Measurements from ENCODE around the gene TMEM9.

DNA sequence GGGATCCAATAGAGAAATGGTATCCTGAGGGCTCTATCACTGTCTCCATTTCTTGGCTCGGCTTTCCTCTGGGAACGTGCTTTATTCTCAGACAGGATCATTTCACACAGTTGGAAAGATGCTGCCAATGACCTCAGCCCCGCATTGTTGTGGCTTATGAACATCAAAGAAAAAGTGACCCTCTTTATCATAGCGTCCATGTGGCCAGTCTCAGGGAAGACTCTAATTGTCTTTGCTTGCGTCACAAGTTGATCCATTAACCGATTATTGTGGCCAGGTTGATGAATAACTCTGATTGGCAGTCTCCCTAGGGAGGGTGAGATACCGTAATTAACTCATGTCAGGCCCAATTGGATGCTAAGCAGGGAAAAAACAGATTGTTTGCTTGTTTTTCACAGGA is 10.4 kb upstream of the TMEM9 start:
- no peak for TF ChIP-seq YY1 (IDR thresholded peaks at IDR 0.05; ENCODE audit: low read depth)
- no peak for TF ChIP-seq EP300 (IDR thresholded peaks at IDR 0.05; ENCODE audit: borderline replicate concordance)
- TF ChIP-seq, protein P1, sequence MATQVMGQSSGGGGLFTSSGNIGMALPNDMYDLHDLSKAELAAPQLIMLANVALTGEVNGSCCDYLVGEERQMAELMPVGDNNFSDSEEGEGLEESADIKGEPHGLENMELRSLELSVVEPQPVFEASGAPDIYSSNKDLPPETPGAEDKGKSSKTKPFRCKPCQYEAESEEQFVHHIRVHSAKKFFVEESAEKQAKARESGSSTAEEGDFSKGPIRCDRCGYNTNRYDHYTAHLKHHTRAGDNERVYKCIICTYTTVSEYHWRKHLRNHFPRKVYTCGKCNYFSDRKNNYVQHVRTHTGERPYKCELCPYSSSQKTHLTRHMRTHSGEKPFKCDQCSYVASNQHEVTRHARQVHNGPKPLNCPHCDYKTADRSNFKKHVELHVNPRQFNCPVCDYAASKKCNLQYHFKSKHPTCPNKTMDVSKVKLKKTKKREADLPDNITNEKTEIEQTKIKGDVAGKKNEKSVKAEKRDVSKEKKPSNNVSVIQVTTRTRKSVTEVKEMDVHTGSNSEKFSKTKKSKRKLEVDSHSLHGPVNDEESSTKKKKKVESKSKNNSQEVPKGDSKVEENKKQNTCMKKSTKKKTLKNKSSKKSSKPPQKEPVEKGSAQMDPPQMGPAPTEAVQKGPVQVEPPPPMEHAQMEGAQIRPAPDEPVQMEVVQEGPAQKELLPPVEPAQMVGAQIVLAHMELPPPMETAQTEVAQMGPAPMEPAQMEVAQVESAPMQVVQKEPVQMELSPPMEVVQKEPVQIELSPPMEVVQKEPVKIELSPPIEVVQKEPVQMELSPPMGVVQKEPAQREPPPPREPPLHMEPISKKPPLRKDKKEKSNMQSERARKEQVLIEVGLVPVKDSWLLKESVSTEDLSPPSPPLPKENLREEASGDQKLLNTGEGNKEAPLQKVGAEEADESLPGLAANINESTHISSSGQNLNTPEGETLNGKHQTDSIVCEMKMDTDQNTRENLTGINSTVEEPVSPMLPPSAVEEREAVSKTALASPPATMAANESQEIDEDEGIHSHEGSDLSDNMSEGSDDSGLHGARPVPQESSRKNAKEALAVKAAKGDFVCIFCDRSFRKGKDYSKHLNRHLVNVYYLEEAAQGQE (IDR thresholded peaks at IDR 0.05; ENCODE audit: low read depth): no peak
- no peak for TF ChIP-seq RAD21 (IDR thresholded peaks at IDR 0.05; ENCODE audit: low read depth)
- no peak for TF ChIP-seq TAF1 (IDR thresholded peaks at IDR 0.05; ENCODE audit: low read depth)
- TF ChIP-seq FOXM1 (IDR thresholded peaks at IDR 0.05; ENCODE audit: borderline replicate concordance, low read depth): no peak
- no peak for TF ChIP-seq CEBPB (IDR thresholded peaks at IDR 0.05)
- TF ChIP-seq, protein P2, sequence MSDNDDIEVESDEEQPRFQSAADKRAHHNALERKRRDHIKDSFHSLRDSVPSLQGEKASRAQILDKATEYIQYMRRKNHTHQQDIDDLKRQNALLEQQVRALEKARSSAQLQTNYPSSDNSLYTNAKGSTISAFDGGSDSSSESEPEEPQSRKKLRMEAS (IDR thresholded peaks at IDR 0.05): no peak
- no peak for TF ChIP-seq EGR1 (IDR thresholded peaks at IDR 0.05)
- TF ChIP-seq, protein P3, sequence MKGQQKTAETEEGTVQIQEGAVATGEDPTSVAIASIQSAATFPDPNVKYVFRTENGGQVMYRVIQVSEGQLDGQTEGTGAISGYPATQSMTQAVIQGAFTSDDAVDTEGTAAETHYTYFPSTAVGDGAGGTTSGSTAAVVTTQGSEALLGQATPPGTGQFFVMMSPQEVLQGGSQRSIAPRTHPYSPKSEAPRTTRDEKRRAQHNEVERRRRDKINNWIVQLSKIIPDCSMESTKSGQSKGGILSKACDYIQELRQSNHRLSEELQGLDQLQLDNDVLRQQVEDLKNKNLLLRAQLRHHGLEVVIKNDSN (IDR thresholded peaks at IDR 0.05): no peak
- no peak for TF ChIP-seq NFIC (IDR thresholded peaks at IDR 0.05)
- TF ChIP-seq ZBTB7A (IDR thresholded peaks at IDR 0.05; ENCODE audit: low read depth): no peak
- no peak for TF ChIP-seq TEAD4 (IDR thresholded peaks at IDR 0.05)
- no peak for TF ChIP-seq CREB1 (IDR thresholded peaks at IDR 0.05; ENCODE audit: low read depth)

Data from Ishikawa (cell line).